Liver (tissue), 9 donors: ENCODE measurements around the gene LMF1. TPM values are rescaled to one million over a fixed set of nuclear protein-coding genes. Genes with fewer than 3 reads are reported as not detected.

Experiments used
- DNase-seq: peaks from one replicate; pipeline ENCODE4 v3.0.0-alpha.2; 2017; ENCODE audit warnings: low spot score
- H3K27ac ChIP-seq, 2 donors: one replicate each; pipeline ENCODE4 v1.7.0; 2013; ENCODE audit warnings: inconsistent platforms in 2 of 2, low read length in 2 of 2, control low read depth in 1 of 2, low read depth in 1 of 2, mild to moderate bottlenecking in 1 of 2
- H3K27me3 ChIP-seq, 4 donors: one replicate each; pipeline versions ENCODE4 v1.6.1 to v1.7.0; 2013; ENCODE audit warnings: low read length in 3 of 4, inconsistent platforms in 1 of 4, mild to moderate bottlenecking in 1 of 4, moderate library complexity in 1 of 4; ENCODE audit not compliant: control insufficient read depth in 4 of 4, insufficient read depth in 4 of 4
- H3K36me3 ChIP-seq, 4 donors: one replicate each; pipeline versions ENCODE4 v1.6.1 to v1.7.0; 2013; ENCODE audit warnings: low read length in 3 of 4, mild to moderate bottlenecking in 3 of 4, low read depth in 1 of 4, moderate library complexity in 1 of 4; ENCODE audit not compliant: control insufficient read depth in 4 of 4, insufficient read depth in 3 of 4
- H3K4me1 ChIP-seq, 4 donors: one replicate each; pipeline versions ENCODE4 v1.6.1 to v1.7.0; 2013; ENCODE audit warnings: low read length in 3 of 4, mild to moderate bottlenecking in 3 of 4, moderate library complexity in 1 of 4; ENCODE audit not compliant: control insufficient read depth in 4 of 4, insufficient read depth in 4 of 4
- H3K4me3 ChIP-seq, 3 donors: one replicate each; pipeline versions ENCODE4 v1.6.1 to v1.7.0; 2013; ENCODE audit warnings: low read length in 3 of 3, control low read depth in 1 of 3, low read depth in 1 of 3, mild to moderate bottlenecking in 1 of 3
- H3K9ac ChIP-seq, 2 donors: one replicate each; pipeline ENCODE4 v1.7.0; 2013; ENCODE audit warnings: low read length in 2 of 2, mild to moderate bottlenecking in 2 of 2, moderate library complexity in 2 of 2, control low read depth in 1 of 2, low read depth in 1 of 2
- H3K9me3 ChIP-seq, 4 donors: one replicate each; pipeline versions ENCODE4 v1.6.1 to v1.7.0; 2013; ENCODE audit warnings: low read length in 3 of 4; ENCODE audit not compliant: control insufficient read depth in 4 of 4
- EGR1 ChIP-seq, 2 donors: IDR thresholded peaks; 2 replicates each; pipeline ENCODE4 v1.6.1; 2016 to 2018; ENCODE audit warnings: antibody characterized with exemption in 2 of 2, low read depth in 2 of 2
- FOXA1 ChIP-seq: IDR thresholded peaks from 2 replicates; pipeline ENCODE4 v1.6.1; 2016; ENCODE audit warnings: antibody characterized with exemption
- FOXA2 ChIP-seq: IDR thresholded peaks from 2 replicates; pipeline ENCODE4 v1.6.1; 2016; ENCODE audit warnings: antibody characterized with exemption
- GABPA ChIP-seq, 2 donors: IDR thresholded peaks in 1 of 2; conservative IDR thresholded peaks in 1 of 2; 2 replicates each; pipeline ENCODE4 v1.6.1; 2016; ENCODE audit warnings: antibody characterized with exemption in 2 of 2, mild to moderate bottlenecking in 1 of 2, moderate library complexity in 1 of 2
- HNF4A ChIP-seq, 2 donors: conservative IDR thresholded peaks; 2 replicates each; pipeline ENCODE4 v1.6.1; 2016; ENCODE audit warnings: antibody characterized with exemption in 2 of 2, mild to moderate bottlenecking in 2 of 2
- HNF4G ChIP-seq: IDR thresholded peaks from 2 replicates; pipeline ENCODE4 v1.6.1; 2016; ENCODE audit warnings: antibody characterized with exemption
- JUND ChIP-seq, 2 donors: IDR thresholded peaks; 2 replicates each; pipeline ENCODE4 v1.6.1; 2016; ENCODE audit warnings: antibody characterized with exemption in 2 of 2
- MAX ChIP-seq: IDR thresholded peaks from 2 replicates; pipeline ENCODE4 v1.6.1; 2016; ENCODE audit warnings: antibody characterized with exemption
- NR2F2 ChIP-seq: IDR thresholded peaks from 2 replicates; pipeline ENCODE4 v1.6.1; 2016; ENCODE audit warnings: antibody characterized with exemption
- RAD21 ChIP-seq, 2 donors: IDR thresholded peaks; 2 replicates each; pipeline ENCODE4 v1.6.1; 2016; ENCODE audit warnings: antibody characterized with exemption in 2 of 2, mild to moderate bottlenecking in 2 of 2
- RXRA ChIP-seq, 2 donors: IDR thresholded peaks; 2 replicates each; pipeline ENCODE4 v1.6.1; 2017 to 2018; ENCODE audit warnings: antibody characterized with exemption in 2 of 2, mild to moderate bottlenecking in 1 of 2
- SP1 ChIP-seq: IDR thresholded peaks from 2 replicates; pipeline ENCODE4 v1.6.1; 2018; ENCODE audit warnings: antibody characterized with exemption, mild to moderate bottlenecking
- TAF1 ChIP-seq: conservative IDR thresholded peaks from 2 replicates; pipeline ENCODE4 v1.6.1; 2016; ENCODE audit warnings: antibody characterized with exemption, mild to moderate bottlenecking
- ZBTB33 ChIP-seq: IDR thresholded peaks from 2 replicates; pipeline ENCODE4 v1.6.1; 2016; ENCODE audit warnings: antibody characterized with exemption
- WGBS: extraction: QIAGEN DNeasy Blood & Tissue Kit; methylation state at CpG from one replicate; pipeline ENCODE4 v1.1.7; 2013; 5-methylcytosine and 5-hydroxymethylcytosine counted together
- polyA plus RNA-seq, 2 donors: library from polyadenylated mRNA; stranded (reverse) in 1 of 2; unstranded in 1 of 2; fragments of 200-250 nt in 1 of 2; fragments of >200 nt in 1 of 2; fragmentation: Nextera tagmentation in 1 of 2; extraction: Ambion mirVana in 1 of 2; gene quantifications; one replicate each; pipeline versions ENCODE4 v1.2.1 to v1.2.3, GENCODE V29; 2013 to 2015
- total RNA-seq, 2 donors: library from RNA; depleted of rRNA; stranded (reverse); fragments of >200 nt; gene quantifications; one replicate each; pipeline ENCODE4 v1.2.3, GENCODE V29; 2014
- TF ChIP-seq, protein P1 (sequence below): fragments of 150-350 bp; IDR thresholded peaks from 2 replicates; pipeline ENCODE4 v1.5.1; 2017; ENCODE audit warnings: improper control_type of control experiment, low read depth, low read length; ENCODE audit not compliant: missing input control
- TF ChIP-seq, protein P2 (sequence below): IDR thresholded peaks from 2 replicates; pipeline ENCODE4 v1.6.1; 2016; ENCODE audit warnings: antibody characterized with exemption
- TF ChIP-seq, protein P3 (sequence below): IDR thresholded peaks from 2 replicates; pipeline ENCODE4 v1.6.1; 2016; ENCODE audit warnings: antibody characterized with exemption, mild to moderate bottlenecking
- donor health status: healthy.
- donor health status: healthy.
- donor health status: healthy.
- donor health status: healthy.
- donor health status: healthy.

The LMF1 gene
- total and polyA plus RNA-seq, 4 donors: 8.8 to 24.3 (median 12.6) TPM

GRCh38 chr16:824194-824593 lies 146.6 kb downstream of the LMF1 start:
- H3K27ac ChIP-seq: no peak overlapping the region
- no peaks in the 10 kb centered on the region for H3K36me3 ChIP-seq
- H3K9ac ChIP-seq: no peak overlapping the region
- no peaks in the 10 kb centered on the region for H3K4me1 ChIP-seq
- 85% methylated on average over 22 of the region's 22 CpGs for WGBS
- H3K4me3 ChIP-seq: no peak overlapping the region
- TF ChIP-seq HNF4G (no peak), RAD21 (IDR thresholded peaks at IDR 0.05) (no peak), FOXA2 (no peak), FOXA1 (no peak), TAF1 (no peak), GABPA (IDR thresholded peaks at IDR 0.05 in 1 of 2, conservative IDR thresholded peaks at IDR 0.05 in 1 of 2) (no peak), ZBTB33 (no peak), MAX (no peak), SP1 (no peak), HNF4A (conservative IDR thresholded peaks at IDR 0.05) (no peak), JUND (IDR thresholded peaks at IDR 0.05) (no peak), RXRA (IDR thresholded peaks at IDR 0.05) (no peak)
- TF ChIP-seq, protein P1, sequence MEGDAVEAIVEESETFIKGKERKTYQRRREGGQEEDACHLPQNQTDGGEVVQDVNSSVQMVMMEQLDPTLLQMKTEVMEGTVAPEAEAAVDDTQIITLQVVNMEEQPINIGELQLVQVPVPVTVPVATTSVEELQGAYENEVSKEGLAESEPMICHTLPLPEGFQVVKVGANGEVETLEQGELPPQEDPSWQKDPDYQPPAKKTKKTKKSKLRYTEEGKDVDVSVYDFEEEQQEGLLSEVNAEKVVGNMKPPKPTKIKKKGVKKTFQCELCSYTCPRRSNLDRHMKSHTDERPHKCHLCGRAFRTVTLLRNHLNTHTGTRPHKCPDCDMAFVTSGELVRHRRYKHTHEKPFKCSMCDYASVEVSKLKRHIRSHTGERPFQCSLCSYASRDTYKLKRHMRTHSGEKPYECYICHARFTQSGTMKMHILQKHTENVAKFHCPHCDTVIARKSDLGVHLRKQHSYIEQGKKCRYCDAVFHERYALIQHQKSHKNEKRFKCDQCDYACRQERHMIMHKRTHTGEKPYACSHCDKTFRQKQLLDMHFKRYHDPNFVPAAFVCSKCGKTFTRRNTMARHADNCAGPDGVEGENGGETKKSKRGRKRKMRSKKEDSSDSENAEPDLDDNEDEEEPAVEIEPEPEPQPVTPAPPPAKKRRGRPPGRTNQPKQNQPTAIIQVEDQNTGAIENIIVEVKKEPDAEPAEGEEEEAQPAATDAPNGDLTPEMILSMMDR: no peak
- TF ChIP-seq, protein P2, sequence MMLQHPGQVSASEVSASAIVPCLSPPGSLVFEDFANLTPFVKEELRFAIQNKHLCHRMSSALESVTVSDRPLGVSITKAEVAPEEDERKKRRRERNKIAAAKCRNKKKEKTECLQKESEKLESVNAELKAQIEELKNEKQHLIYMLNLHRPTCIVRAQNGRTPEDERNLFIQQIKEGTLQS: no peak
- no peaks in the 10 kb centered on the region for H3K9me3 ChIP-seq
- H3K27me3 ChIP-seq: peaks cover 0 to 3% (median 0%) of the 10 kb centered on the region in 4 donors
- DNase-seq: no peak

DNA sequence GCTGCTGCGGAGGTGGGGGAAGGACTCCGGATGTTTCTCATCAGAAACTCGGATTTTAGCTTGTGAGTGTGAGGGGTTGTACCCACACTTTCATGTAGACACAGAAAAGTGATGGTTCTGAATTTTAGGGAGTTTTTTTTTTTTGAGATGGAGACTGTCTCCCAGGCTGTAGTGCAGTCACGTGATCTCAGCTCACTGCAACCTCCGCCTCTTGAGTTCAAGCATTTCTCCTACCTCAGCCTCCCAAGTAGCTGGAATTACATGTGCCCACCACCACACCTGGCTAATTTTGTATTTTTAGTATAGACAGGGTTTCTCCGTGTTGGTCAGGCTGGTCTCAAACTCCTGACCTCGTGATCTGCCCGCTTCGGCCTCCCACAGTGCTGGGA lies 147.9 kb downstream of the LMF1 start:
- Histone ChIP-seq H3K27ac (no peak overlapping the region), H3K4me1 (no peaks in the 10 kb centered on the region), H3K9me3 (no peaks in the 10 kb centered on the region), H3K9ac (no peak overlapping the region), H3K36me3 (no peaks in the 10 kb centered on the region), H3K4me3 (no peak overlapping the region), H3K27me3 (peaks cover 0 to 3% (median 0%) of the 10 kb centered on the region in 4 donors)
- DNase-seq: no peak
- 84% methylated on average over 9 of the region's 9 CpGs for WGBS
- TF ChIP-seq RAD21 (IDR thresholded peaks at IDR 0.05) (no peak), FOXA2 (no peak), MAX (no peak), RXRA (IDR thresholded peaks at IDR 0.05) (no peak), FOXA1 (no peak), EGR1 (IDR thresholded peaks at IDR 0.05; ENCODE audit: low read depth in 2 of 2) (no peak), TAF1 (no peak), GABPA (IDR thresholded peaks at IDR 0.05 in 1 of 2, conservative IDR thresholded peaks at IDR 0.05 in 1 of 2) (no peak), JUND (IDR thresholded peaks at IDR 0.05) (no peak), NR2F2 (no peak), ZBTB33 (no peak), HNF4A (conservative IDR thresholded peaks at IDR 0.05) (no peak), SP1 (no peak)
- TF ChIP-seq, protein P3, sequence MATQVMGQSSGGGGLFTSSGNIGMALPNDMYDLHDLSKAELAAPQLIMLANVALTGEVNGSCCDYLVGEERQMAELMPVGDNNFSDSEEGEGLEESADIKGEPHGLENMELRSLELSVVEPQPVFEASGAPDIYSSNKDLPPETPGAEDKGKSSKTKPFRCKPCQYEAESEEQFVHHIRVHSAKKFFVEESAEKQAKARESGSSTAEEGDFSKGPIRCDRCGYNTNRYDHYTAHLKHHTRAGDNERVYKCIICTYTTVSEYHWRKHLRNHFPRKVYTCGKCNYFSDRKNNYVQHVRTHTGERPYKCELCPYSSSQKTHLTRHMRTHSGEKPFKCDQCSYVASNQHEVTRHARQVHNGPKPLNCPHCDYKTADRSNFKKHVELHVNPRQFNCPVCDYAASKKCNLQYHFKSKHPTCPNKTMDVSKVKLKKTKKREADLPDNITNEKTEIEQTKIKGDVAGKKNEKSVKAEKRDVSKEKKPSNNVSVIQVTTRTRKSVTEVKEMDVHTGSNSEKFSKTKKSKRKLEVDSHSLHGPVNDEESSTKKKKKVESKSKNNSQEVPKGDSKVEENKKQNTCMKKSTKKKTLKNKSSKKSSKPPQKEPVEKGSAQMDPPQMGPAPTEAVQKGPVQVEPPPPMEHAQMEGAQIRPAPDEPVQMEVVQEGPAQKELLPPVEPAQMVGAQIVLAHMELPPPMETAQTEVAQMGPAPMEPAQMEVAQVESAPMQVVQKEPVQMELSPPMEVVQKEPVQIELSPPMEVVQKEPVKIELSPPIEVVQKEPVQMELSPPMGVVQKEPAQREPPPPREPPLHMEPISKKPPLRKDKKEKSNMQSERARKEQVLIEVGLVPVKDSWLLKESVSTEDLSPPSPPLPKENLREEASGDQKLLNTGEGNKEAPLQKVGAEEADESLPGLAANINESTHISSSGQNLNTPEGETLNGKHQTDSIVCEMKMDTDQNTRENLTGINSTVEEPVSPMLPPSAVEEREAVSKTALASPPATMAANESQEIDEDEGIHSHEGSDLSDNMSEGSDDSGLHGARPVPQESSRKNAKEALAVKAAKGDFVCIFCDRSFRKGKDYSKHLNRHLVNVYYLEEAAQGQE: no peak
- TF ChIP-seq, protein P1: no peak
- TF ChIP-seq, protein P2: no peak
